RWPE2 (cell line): ENCODE measurements around the gene ABHD17C.
A peak's percentile ranks its signal among the peaks of the same experiment; 100 is the strongest.

Experiments used
- ATAC-seq: fragments of 200-7000 bp; cut with Tn5 transposase; 3 replicates; pipeline ENCODE4 v1.9.1; 2021; ENCODE audit warnings: low read depth
- DNase-seq: peaks from one replicate; pipeline ENCODE4 v3.0.0-alpha.2; 2020; ENCODE audit warnings: low spot score
- H3K27ac ChIP-seq: fragments of 450-650 bp; 2 replicates; pipeline ENCODE4 v1.5.1; 2017; ENCODE audit warnings: mild to moderate bottlenecking; ENCODE audit not compliant: poor library complexity, severe bottlenecking
- H3K27me3 ChIP-seq: fragments of 250-450 bp; sonication (Bioruptor Pico); 2 replicates; pipeline ENCODE4 v1.5.1; 2021; ENCODE audit warnings: mild to moderate bottlenecking, moderate library complexity; ENCODE audit not compliant: insufficient read depth, poor library complexity, severe bottlenecking
- H3K36me3 ChIP-seq: fragments of 250-450 bp; sonication (Bioruptor Pico); 2 replicates; pipeline ENCODE4 v1.5.1; 2020; ENCODE audit warnings: low read depth, mild to moderate bottlenecking, moderate library complexity
- H3K4me1 ChIP-seq: fragments of 250-450 bp; sonication (Bioruptor Pico); 2 replicates; pipeline ENCODE4 v1.5.1; 2021; ENCODE audit warnings: mild to moderate bottlenecking, moderate library complexity; ENCODE audit not compliant: insufficient read depth, poor library complexity, severe bottlenecking
- H3K4me3 ChIP-seq: fragments of 250-450 bp; sonication (Bioruptor Pico); 2 replicates; pipeline ENCODE4 v1.5.1; 2021; ENCODE audit warnings: mild to moderate bottlenecking, moderate library complexity; ENCODE audit not compliant: severe bottlenecking
- H3K9me3 ChIP-seq: fragments of 250-450 bp; sonication (Bioruptor Pico); 2 replicates; pipeline ENCODE4 v1.5.1; 2021; ENCODE audit warnings: mild to moderate bottlenecking, moderate library complexity; ENCODE audit not compliant: severe bottlenecking
- TF ChIP-seq, protein P1 (sequence below): fragments of 450-650 bp; IDR thresholded peaks from one replicate; pipeline ENCODE4 v1.5.1; 2017; ENCODE audit warnings: mild to moderate bottlenecking, moderate library complexity; ENCODE audit not compliant: poor library complexity, severe bottlenecking

Gene ABHD17C

GRCh38 chr15:80677041-80677440, 18.1 kb upstream of the ABHD17C start:
- ATAC-seq = no peak
- no peak for DNase-seq
- TF ChIP-seq, protein P1, sequence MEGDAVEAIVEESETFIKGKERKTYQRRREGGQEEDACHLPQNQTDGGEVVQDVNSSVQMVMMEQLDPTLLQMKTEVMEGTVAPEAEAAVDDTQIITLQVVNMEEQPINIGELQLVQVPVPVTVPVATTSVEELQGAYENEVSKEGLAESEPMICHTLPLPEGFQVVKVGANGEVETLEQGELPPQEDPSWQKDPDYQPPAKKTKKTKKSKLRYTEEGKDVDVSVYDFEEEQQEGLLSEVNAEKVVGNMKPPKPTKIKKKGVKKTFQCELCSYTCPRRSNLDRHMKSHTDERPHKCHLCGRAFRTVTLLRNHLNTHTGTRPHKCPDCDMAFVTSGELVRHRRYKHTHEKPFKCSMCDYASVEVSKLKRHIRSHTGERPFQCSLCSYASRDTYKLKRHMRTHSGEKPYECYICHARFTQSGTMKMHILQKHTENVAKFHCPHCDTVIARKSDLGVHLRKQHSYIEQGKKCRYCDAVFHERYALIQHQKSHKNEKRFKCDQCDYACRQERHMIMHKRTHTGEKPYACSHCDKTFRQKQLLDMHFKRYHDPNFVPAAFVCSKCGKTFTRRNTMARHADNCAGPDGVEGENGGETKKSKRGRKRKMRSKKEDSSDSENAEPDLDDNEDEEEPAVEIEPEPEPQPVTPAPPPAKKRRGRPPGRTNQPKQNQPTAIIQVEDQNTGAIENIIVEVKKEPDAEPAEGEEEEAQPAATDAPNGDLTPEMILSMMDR = no peak
- Histone ChIP-seq H3K27ac (no peak overlapping the region), H3K4me1 (peaks cover 17% of the 10 kb centered on the region), H3K27me3 (no peaks in the 10 kb centered on the region), H3K4me3 (no peak overlapping the region), H3K9me3 (no peaks in the 10 kb centered on the region), H3K36me3 (no peaks in the 10 kb centered on the region)

- H3K27me3 ChIP-seq = no peaks in the 10 kb centered on the region
- H3K36me3 ChIP-seq = no peaks in the 10 kb centered on the region
- H3K9me3 ChIP-seq = no peaks in the 10 kb centered on the region
- H3K27ac ChIP-seq = peak overlapping the region; percentile 20
- H3K4me3 ChIP-seq = no peak overlapping the region
- no peak for DNase-seq
- ATAC-seq = peak; percentile 82
- TF ChIP-seq, protein P1 = no peak
- peaks cover 17% of the 10 kb centered on the region for H3K4me1 ChIP-seq
Observed at GRCh38 chr15:80679167-80679803, 15.8 kb upstream of the ABHD17C start.

GRCh38 chr15:80679804-80680175, 15.3 kb upstream of the ABHD17C start:
- Histone ChIP-seq H3K27me3 (no peaks in the 10 kb centered on the region), H3K27ac (peak overlapping the region; percentile 20), H3K4me1 (peaks cover 17% of the 10 kb centered on the region), H3K4me3 (no peak overlapping the region), H3K36me3 (no peaks in the 10 kb centered on the region), H3K9me3 (no peaks in the 10 kb centered on the region)
- peak; percentile 37 for ATAC-seq
- TF ChIP-seq, protein P1 = no peak
- DNase-seq = no peak

DNA sequence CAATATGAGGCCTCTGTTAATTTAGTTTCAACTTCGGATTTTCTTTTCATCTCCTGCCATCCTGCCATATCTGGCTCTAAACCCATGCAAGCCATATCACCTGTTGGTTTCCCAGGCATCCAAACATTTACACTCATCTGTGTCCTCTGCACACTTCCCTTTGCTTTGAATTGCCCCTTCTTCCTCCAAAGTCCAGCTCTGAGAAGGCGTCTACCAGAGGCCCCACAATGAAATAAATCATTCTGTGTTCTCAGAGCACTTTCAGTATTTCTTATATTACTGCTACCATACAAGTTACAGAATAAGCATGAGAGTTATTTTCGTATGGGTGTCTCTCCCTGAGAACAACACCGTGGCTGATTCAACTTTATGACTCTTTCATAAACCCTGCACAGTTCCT, 12.9 kb upstream of the ABHD17C start:
- Histone ChIP-seq H3K4me3 (no peak overlapping the region), H3K36me3 (no peaks in the 10 kb centered on the region), H3K27ac (no peak overlapping the region), H3K27me3 (no peaks in the 10 kb centered on the region), H3K4me1 (peaks cover 12% of the 10 kb centered on the region), H3K9me3 (no peaks in the 10 kb centered on the region)
- no peak for DNase-seq
- TF ChIP-seq, protein P1 = no peak
- no peak for ATAC-seq

DNA sequence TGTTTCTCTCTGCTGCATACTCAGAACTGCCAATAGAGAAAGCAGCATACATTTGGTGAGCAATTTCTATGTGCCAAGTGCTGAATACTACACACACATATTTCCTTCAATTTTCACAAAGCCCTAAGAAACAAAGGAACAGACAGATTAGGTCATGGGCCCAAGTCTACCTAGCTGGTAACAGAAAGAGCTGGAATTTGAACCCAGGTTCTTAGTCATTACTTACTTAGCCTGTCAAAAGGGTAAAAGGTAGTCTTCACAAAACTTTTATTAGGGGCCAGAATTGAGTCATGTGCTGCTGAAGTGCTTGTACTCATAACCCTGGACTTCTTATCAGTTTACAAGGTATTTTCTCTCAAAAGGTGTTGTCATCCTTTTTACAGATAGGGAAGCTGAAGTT, 10.4 kb upstream of the ABHD17C start:
- no peak for DNase-seq
- no peaks in the 10 kb centered on the region for H3K27me3 ChIP-seq
- TF ChIP-seq, protein P1 = no peak
- peak; percentile 35; the same call in 2 of the 3 replicates for ATAC-seq
- H3K4me3 ChIP-seq = no peak overlapping the region
- H3K27ac ChIP-seq = no peak overlapping the region
- H3K36me3 ChIP-seq = no peaks in the 10 kb centered on the region
- H3K9me3 ChIP-seq = no peaks in the 10 kb centered on the region
- H3K4me1 ChIP-seq = peaks cover 4% of the 10 kb centered on the region
